ENCODE measurements around the gene SPRR3.

Gene SPRR3

GRCh38 chr1:153040950-153041631 lies 39.5 kb downstream of the SPRR3 start, which contains the start of gene SPRR2D:
TSS of gene SPRR2D (minus strand) at chr1:153041120. CDS start at chr1:153040346, 774 bp downstream.
- in situ Hi-C loops (cut with MboI; ENCODE audit: low sequenced_read_pairs), result no loop called here

GRCh38 chr1:153049211-153049610 lies 47.7 kb downstream of the SPRR3 start:
- in situ Hi-C loops (cut with MboI; ENCODE audit: low sequenced_read_pairs), result no loop called here

All from HL-60/S4 treated with phorbol 12-myristate 13-acetate at 8.2 ng/mL for 4 days and 3 days (cell line).